MM.1S (cell line): ENCODE data around the gene CYP2D6.
"Not testable (repeated sequence)": the region's sequence is repeated elsewhere in the genome, so short reads cannot be mapped to it uniquely, and the experiment has no call there.

Experiments used
- DNase-seq: peaks from one replicate; pipeline ENCODE4 v3.0.0-alpha.2; 2015
- H2AFZ ChIP-seq: fragments of 300-600 bp; sonication (generic); 2 replicates; pipeline ENCODE4 v1.6.0; 2016; ENCODE audit warnings: antibody characterized with exemption, low read length
- H3F3A ChIP-seq: fragments of 300-600 bp; sonication (generic); 2 replicates; pipeline ENCODE4 v1.6.1; 2016; ENCODE audit warnings: mild to moderate bottlenecking, antibody characterized with exemption, low read length, moderate library complexity, mixed read lengths; ENCODE audit not compliant: insufficient read depth
- H3K27ac ChIP-seq: fragments of 300-600 bp; sonication (generic); 2 replicates; pipeline ENCODE4 v1.5.1; 2016; ENCODE audit warnings: mild to moderate bottlenecking, low read length
- H3K27me3 ChIP-seq: fragments of 300-600 bp; sonication (generic); replicated peaks from 2 replicates; pipeline ENCODE4 v1.6.0; 2016; ENCODE audit warnings: low read length; ENCODE audit not compliant: insufficient read depth
- H3K36me3 ChIP-seq: fragments of 300-600 bp; sonication (generic); replicated peaks from 2 replicates; pipeline ENCODE4 v1.6.1; 2016; ENCODE audit warnings: mild to moderate bottlenecking, low read length, mixed read lengths; ENCODE audit not compliant: insufficient read depth
- H3K4me1 ChIP-seq: fragments of 300-600 bp; sonication (generic); 2 replicates; pipeline ENCODE4 v1.6.1; 2016; ENCODE audit warnings: low read length, mixed read lengths
- H3K4me2 ChIP-seq: fragments of 300-600 bp; sonication (generic); 2 replicates; pipeline ENCODE4 v1.6.0; 2016; ENCODE audit warnings: low read depth, low read length
- H3K4me3 ChIP-seq: fragments of 300-600 bp; sonication (generic); 2 replicates; pipeline ENCODE4 v1.5.1; 2016; ENCODE audit warnings: low read length, mixed read lengths
- H3K79me2 ChIP-seq: fragments of 300-600 bp; sonication (generic); 2 replicates; pipeline ENCODE4 v1.6.1; 2016; ENCODE audit warnings: mixed run types, low read length, mixed read lengths
- H3K9ac ChIP-seq: fragments of 300-600 bp; sonication (generic); 2 replicates; pipeline ENCODE4 v1.6.1; 2016; ENCODE audit warnings: low read length, mixed read lengths
- H3K9me2 ChIP-seq: fragments of 300-600 bp; sonication (generic); replicated peaks from 2 replicates; pipeline ENCODE4 v1.6.1; 2016; ENCODE audit warnings: mild to moderate bottlenecking, low read length, mixed read lengths; ENCODE audit not compliant: insufficient read depth
- H3K9me3 ChIP-seq: fragments of 300-600 bp; sonication (generic); replicated peaks from 2 replicates; pipeline ENCODE4 v1.6.1; 2016; ENCODE audit warnings: mild to moderate bottlenecking, low read length, mixed read lengths; ENCODE audit not compliant: insufficient read depth
- H4K20me1 ChIP-seq: fragments of 300-600 bp; sonication (generic); 2 replicates; pipeline ENCODE4 v1.6.1; 2016; ENCODE audit warnings: mild to moderate bottlenecking, low read length, moderate library complexity, mixed read lengths; ENCODE audit not compliant: insufficient read depth
- CTCF ChIP-seq: fragments of 300-600 bp; sonication (generic); IDR thresholded peaks from 2 replicates; pipeline ENCODE4 v1.5.1; 2016; ENCODE audit warnings: antibody characterized with exemption, low read length, mixed read lengths
- EZH2 ChIP-seq: fragments of 300-600 bp; sonication (generic); optimal IDR thresholded peaks from 2 replicates; pipeline ENCODE3; 2017; ENCODE audit warnings: low read depth, mild to moderate bottlenecking, antibody characterized with exemption, low read length, mixed read lengths

CYP2D6 gene

DNA sequence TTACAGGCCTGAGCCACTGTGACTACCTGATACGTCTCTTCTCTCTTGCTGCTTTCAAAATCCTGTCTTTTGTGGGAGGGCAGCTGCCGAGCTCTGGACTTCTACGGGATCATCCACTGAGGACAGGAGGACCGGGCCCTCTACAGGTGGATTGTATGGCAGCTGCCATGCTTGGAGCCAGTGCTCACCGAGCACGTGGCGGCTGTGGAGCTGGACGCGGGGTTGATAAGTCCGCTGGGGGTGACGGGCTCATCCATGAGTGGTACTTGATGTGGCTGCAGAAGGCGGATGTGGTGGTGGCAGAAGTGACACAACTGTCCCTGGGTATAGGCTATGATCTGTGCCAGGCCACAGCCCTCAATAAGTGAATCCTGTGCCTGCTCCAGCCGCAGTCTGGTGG lies 1.8 kb upstream of the CYP2D6 start:
- Histone ChIP-seq H4K20me1 (no peaks in the 10 kb centered on the region), H3K9me3 (no peaks in the 10 kb centered on the region), H3K27ac (no peak overlapping the region), H3K9me2 (no peaks in the 10 kb centered on the region), H3K4me2 (no peak overlapping the region), H3F3A (no peaks in the 10 kb centered on the region), H2AFZ (no peak overlapping the region), H3K4me3 (no peak overlapping the region), H3K4me1 (no peaks in the 10 kb centered on the region), H3K79me2 (no peaks in the 10 kb centered on the region), H3K36me3 (no peaks in the 10 kb centered on the region), H3K9ac (no peak overlapping the region), H3K27me3 (no peaks in the 10 kb centered on the region)
- DNase-seq: no peak
- TF ChIP-seq EZH2: no peak
- no peak for TF ChIP-seq CTCF

GRCh38 chr22:42131562-42131961 lies 952 bp upstream of the CYP2D6 start:
- Histone ChIP-seq H3K4me2 (no peak overlapping the region), H3K79me2 (no peaks in the 10 kb centered on the region), H3K36me3 (no peaks in the 10 kb centered on the region), H3K9me3 (no peaks in the 10 kb centered on the region), H3K27ac (no peak overlapping the region), H3K9me2 (no peaks in the 10 kb centered on the region), H2AFZ (no peak overlapping the region), H3K9ac (no peak overlapping the region), H3K4me1 (no peaks in the 10 kb centered on the region), H4K20me1 (no peaks in the 10 kb centered on the region), H3K4me3 (no peak overlapping the region), H3F3A (no peaks in the 10 kb centered on the region), H3K27me3 (no peaks in the 10 kb centered on the region)
- no peak for DNase-seq
- no peak for TF ChIP-seq CTCF
- no peak for TF ChIP-seq EZH2

DNA sequence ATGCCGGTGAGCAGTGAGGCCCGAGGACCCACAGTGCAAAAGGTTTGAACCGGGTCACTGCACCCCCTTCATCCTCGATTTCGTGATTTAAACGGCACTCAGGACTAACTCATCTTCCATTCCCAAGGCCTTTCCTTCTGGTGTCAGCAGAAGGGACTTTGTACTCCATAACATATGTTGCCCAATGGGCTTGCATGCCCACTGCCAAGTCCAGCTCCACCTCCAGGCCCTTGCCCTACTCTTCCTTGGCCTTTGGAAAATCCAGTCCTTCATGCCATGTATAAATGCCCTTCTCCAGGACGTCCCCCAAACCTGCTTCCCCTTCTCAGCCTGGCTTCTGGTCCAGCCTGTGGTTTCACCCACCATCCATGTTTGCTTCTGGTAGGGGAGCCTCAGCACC lies 428 bp downstream of the CYP2D6 start:
- H3K27me3 ChIP-seq, H2AFZ ChIP-seq, DNase-seq, H3F3A ChIP-seq, H3K4me2 ChIP-seq, H3K9ac ChIP-seq, H3K36me3 ChIP-seq, H3K9me2 ChIP-seq, H3K79me2 ChIP-seq, H4K20me1 ChIP-seq, H3K27ac ChIP-seq, H3K4me1 ChIP-seq, H3K9me3 ChIP-seq, H3K4me3 ChIP-seq: not testable (repeated sequence)

DNA sequence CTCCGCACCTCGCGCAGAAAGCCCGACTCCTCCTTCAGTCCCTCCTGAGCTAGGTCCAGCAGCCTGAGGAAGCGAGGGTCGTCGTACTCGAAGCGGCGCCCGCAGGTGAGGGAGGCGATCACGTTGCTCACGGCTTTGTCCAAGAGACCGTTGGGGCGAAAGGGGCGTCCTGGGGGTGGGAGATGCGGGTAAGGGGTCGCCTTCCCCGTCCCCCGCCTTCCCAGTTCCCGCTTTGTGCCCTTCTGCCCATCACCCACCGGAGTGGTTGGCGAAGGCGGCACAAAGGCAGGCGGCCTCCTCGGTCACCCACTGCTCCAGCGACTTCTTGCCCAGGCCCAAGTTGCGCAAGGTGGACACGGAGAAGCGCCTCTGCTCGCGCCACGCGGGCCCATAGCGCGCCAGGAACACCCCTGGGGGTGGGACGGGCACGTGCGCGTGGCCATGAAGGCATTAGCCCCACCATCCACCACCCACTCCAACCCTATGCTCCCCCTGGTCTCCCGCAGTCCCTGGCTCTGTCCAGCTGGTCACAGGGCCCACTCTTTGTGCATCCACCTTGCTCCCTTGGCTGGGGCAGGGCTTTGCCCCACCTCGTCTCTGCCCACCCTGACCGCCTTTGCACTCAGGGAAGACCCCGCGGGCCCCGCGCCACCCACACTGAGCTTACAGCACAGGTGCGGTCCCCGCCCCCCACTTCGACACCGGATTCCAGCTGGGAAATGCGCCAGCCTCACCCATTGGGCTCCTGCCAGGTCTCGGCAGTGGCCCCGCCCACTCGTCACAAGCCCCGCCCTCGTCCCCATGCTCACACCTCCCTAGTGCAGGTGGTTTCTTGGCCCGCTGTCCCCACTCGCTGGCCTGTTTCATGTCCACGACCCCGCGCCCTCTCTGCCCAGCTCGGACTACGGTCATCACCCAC lies 1.6 kb downstream of the CYP2D6 start:
- H3K79me2 ChIP-seq, H3K9ac ChIP-seq, H3K36me3 ChIP-seq, DNase-seq, H2AFZ ChIP-seq, H4K20me1 ChIP-seq, H3K9me3 ChIP-seq, H3K4me1 ChIP-seq, H3K9me2 ChIP-seq, H3K4me2 ChIP-seq, H3K27me3 ChIP-seq, H3K27ac ChIP-seq, H3K4me3 ChIP-seq, H3F3A ChIP-seq: not testable (repeated sequence)

DNA sequence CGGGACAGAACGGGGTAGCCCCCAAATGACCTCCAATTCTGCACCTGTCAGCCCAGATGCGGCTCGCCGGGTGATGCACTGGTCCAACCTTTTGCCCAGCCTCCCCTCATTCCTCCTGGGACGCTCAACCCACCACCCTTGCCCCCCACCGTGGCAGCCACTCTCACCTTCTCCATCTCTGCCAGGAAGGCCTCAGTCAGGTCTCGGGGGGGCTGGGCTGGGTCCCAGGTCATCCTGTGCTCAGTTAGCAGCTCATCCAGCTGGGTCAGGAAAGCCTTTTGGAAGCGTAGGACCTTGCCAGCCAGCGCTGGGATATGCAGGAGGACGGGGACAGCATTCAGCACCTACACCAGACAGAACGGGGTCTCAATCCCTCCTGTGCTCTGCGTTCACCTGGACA lies 2.6 kb downstream of the CYP2D6 start:
- H3K36me3 ChIP-seq, H2AFZ ChIP-seq, H3K27ac ChIP-seq, H3K79me2 ChIP-seq, H3F3A ChIP-seq, H3K4me2 ChIP-seq, H3K4me3 ChIP-seq, H3K27me3 ChIP-seq, H3K9ac ChIP-seq, H3K9me3 ChIP-seq, H4K20me1 ChIP-seq, H3K4me1 ChIP-seq, DNase-seq, H3K9me2 ChIP-seq: not testable (repeated sequence)
